Esophagus muscularis mucosa (tissue), 4 donors: ENCODE measurements around the gene RELCH. TPM values are rescaled to one million over a fixed set of nuclear protein-coding genes. Genes with fewer than 3 reads are reported as not detected.

Source experiments
- DNase-seq: peaks from one replicate; pipeline ENCODE4 v3.0.0-alpha.2; 2017; ENCODE audit errors: extremely low spot score
- H3K27ac ChIP-seq, 4 donors: fragments of 200-600 bp; sonication (generic); replicated peaks in 1 of 4; 1 replicate in 3 of 4; 2 replicates in 1 of 4; pipeline ENCODE4 v1.5.1; 2016 to 2019; ENCODE audit warnings: mild to moderate bottlenecking in 1 of 4
- H3K27me3 ChIP-seq, 4 donors: fragments of 200-600 bp; sonication (generic); one replicate each; pipeline versions ENCODE4 v1.5.1 to v1.6.0; 2016 to 2019
- H3K36me3 ChIP-seq, 4 donors: fragments of 200-600 bp; sonication (generic); one replicate each; pipeline ENCODE4 v1.5.1; 2016 to 2019
- H3K4me1 ChIP-seq, 4 donors: fragments of 200-600 bp; sonication (generic); one replicate each; pipeline ENCODE4 v1.5.1; 2016 to 2019
- H3K4me3 ChIP-seq, 4 donors: fragments of 200-600 bp; sonication (generic); 1 replicate in 2 of 4; 2 replicates in 2 of 4; pipeline ENCODE4 v1.5.1; 2016 to 2019; ENCODE audit warnings: mild to moderate bottlenecking in 4 of 4, moderate library complexity in 1 of 4
- H3K9me3 ChIP-seq, 4 donors: fragments of 200-600 bp; sonication (generic); 1 replicate in 3 of 4; 2 replicates in 1 of 4; pipeline ENCODE4 v1.5.1; 2016 to 2019
- CTCF ChIP-seq, 3 experiments: fragments of 200-600 bp in 2 of 3; fragments of 450-650 bp in 1 of 3; sonication (generic) in 2 of 3; IDR thresholded peaks; one replicate each; pipeline ENCODE4 v1.5.1; 2017 to 2019; ENCODE audit warnings: antibody characterized with exemption in 3 of 3, mild to moderate bottlenecking in 2 of 3, moderate library complexity in 1 of 3
- EP300 ChIP-seq: sonication (generic); formaldehyde crosslinking; IDR thresholded peaks from one replicate; pipeline ENCODE4 v1.6.1; 2017; ENCODE audit warnings: antibody characterized with exemption
- POLR2A ChIP-seq: fragments of 450-650 bp; IDR thresholded peaks from one replicate; pipeline ENCODE4 v1.6.1; 2017; ENCODE audit warnings: antibody characterized with exemption, moderate library complexity, mild to moderate bottlenecking, low read depth
- POLR2AphosphoS5 ChIP-seq, 2 donors: sonication (generic); formaldehyde crosslinking; IDR thresholded peaks; one replicate each; pipeline ENCODE4 v1.6.1; 2017; ENCODE audit warnings: antibody characterized with exemption in 2 of 2
- WGBS: methylation state at CpG from one replicate; pipeline ENCODE4 v1.1.5; 2018; 5-methylcytosine and 5-hydroxymethylcytosine counted together
- intact Hi-C: fragments of 100-400 bp; cut with DNase I; formaldehyde crosslinking; loops from one replicate; pipeline ENCODE4 v1.15.1; 2023
- total RNA-seq, 4 donors: library from RNA; depleted of rRNA; stranded (reverse); fragments of >200 nt; gene quantifications; one replicate each; pipeline versions ENCODE4 v1.1.0 to v1.2.1, GENCODE V29; 2016

RELCH gene
- total RNA-seq, 4 donors from 2014 or later: 15.9 to 17.9 (median 17.5) TPM

- Histone ChIP-seq H3K9me3 (no peaks in the 10 kb centered on the region), H3K4me3 (no peak overlapping the region), H3K27ac (no peak overlapping the region), H3K36me3 (peaks cover 2 to 69% (median 42%) of the 10 kb centered on the region in 4 donors), H3K4me1 (no peaks in the 10 kb centered on the region), H3K27me3 (no peaks in the 10 kb centered on the region)
- DNase-seq: no peak
- WGBS: 97% methylated on average over 3 of the region's 3 CpGs
- intact Hi-C loops: no loop called here
- no peak for TF ChIP-seq EP300
- TF ChIP-seq CTCF (IDR thresholded peaks at IDR 0.05): no peak
- no peak for TF ChIP-seq POLR2A
- TF ChIP-seq POLR2AphosphoS5 (IDR thresholded peaks at IDR 0.05): no peak
Observed at GRCh38 chr18:62300359-62300963, 113.4 kb downstream of the RELCH start.

DNA sequence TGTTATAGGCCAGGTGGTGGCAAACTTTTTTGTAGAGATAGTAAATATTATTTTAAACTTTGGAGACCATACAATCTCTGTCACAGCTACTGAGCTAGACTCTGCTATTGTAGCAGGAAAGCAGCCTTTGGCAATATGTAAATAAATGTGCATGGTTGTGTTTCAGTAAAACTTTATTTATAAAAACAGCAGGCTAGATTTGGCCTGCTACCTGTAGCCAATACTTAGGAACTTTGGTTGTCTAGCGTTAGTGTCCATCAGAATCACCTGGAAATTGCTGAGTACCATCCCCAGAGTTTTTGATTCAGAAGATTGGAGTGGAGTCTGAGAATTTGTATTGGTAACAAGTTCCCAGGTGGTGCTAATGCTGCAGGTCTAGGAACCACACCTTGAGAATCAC is 114.3 kb downstream of the RELCH start:
- H3K36me3 ChIP-seq: peaks cover 2 to 68% (median 42%) of the 10 kb centered on the region in 4 donors
- H3K9me3 ChIP-seq: no peaks in the 10 kb centered on the region
- DNase-seq: no peak
- no peak overlapping the region for H3K4me3 ChIP-seq
- no peaks in the 10 kb centered on the region for H3K4me1 ChIP-seq
- intact Hi-C loops: no loop called here
- no peak overlapping the region for H3K27ac ChIP-seq
- no peak for TF ChIP-seq POLR2A
- TF ChIP-seq POLR2AphosphoS5 (IDR thresholded peaks at IDR 0.05): no peak
- WGBS: 92% methylated on average over 1 of the region's 1 CpG
- H3K27me3 ChIP-seq: no peaks in the 10 kb centered on the region

- intact Hi-C loops: no loop called here
Observed at GRCh38 chr18:62312851-62313250, 125.8 kb downstream of the RELCH start.

DNA sequence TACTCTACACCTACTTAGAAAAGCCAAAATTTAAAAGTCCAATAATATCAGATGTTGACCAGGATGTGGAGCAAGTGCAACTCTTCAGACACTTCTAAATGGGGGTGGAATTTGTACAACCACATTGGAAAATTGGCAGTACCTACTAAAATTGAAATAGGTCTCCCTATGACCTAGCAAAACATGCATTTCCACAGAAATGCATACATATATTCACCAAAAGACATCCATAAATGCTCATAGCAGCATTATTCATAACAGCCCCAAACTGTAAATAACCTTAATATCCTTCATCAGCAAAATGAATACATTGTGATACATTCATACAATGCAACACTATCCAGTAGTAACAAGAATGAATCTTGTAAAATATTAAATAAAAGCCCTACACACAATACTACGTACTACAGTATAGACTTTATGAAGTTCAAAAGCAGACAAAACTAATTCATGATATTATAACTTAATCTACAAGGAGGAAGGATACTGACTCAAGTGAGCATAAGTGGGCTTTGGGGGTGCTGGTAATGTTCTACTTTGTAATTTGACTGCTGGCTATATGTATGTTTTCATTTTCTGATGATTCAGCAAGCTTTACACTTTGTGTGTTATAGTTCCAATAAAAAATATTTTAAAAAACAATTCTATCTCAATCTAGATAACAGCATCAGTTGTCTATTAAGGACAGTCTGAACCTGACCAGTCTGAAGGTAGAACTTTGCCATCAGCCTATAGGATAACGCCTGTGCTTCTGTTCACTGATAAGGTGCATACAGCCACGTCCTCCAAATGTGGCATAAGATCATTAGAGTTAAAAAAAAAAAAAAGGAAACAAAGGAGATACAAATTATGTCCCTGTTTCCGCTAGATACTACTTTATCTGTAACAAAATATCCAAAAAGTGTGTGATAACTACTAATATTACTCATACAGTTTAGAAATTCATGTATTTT is 131.4 kb downstream of the RELCH start:
- 66% methylated on average over 4 of the region's 4 CpGs for WGBS
- H3K9me3 ChIP-seq: no peaks in the 10 kb centered on the region
- no peaks in the 10 kb centered on the region for H3K4me1 ChIP-seq
- H3K27me3 ChIP-seq: peaks cover 0 to 6% (median 3%) of the 10 kb centered on the region in 4 donors
- no peak for DNase-seq
- TF ChIP-seq EP300 (no peak), POLR2A (no peak), CTCF (IDR thresholded peaks at IDR 0.05) (no peak), POLR2AphosphoS5 (IDR thresholded peaks at IDR 0.05) (no peak)
- no peak overlapping the region for H3K27ac ChIP-seq
- intact Hi-C loops: no loop called here
- H3K4me3 ChIP-seq: no peak overlapping the region
- no peaks in the 10 kb centered on the region for H3K36me3 ChIP-seq

More at GRCh38 chr18:62312851-62313250, 125.8 kb downstream of the RELCH start:
- Histone ChIP-seq H3K36me3 (peaks cover 6 to 22% (median 13%) of the 10 kb centered on the region in 4 donors), H3K27me3 (no peaks in the 10 kb centered on the region), H3K9me3 (no peaks in the 10 kb centered on the region), H3K4me3 (no peak overlapping the region), H3K4me1 (no peaks in the 10 kb centered on the region), H3K27ac (no peak overlapping the region)
- no peak for DNase-seq
- TF ChIP-seq EP300: no peak
- TF ChIP-seq POLR2AphosphoS5 (IDR thresholded peaks at IDR 0.05): no peak
- no peak for TF ChIP-seq POLR2A
- TF ChIP-seq CTCF (IDR thresholded peaks at IDR 0.05): no peak
- 95% methylated on average over 1 of the region's 1 CpG for WGBS

DNA sequence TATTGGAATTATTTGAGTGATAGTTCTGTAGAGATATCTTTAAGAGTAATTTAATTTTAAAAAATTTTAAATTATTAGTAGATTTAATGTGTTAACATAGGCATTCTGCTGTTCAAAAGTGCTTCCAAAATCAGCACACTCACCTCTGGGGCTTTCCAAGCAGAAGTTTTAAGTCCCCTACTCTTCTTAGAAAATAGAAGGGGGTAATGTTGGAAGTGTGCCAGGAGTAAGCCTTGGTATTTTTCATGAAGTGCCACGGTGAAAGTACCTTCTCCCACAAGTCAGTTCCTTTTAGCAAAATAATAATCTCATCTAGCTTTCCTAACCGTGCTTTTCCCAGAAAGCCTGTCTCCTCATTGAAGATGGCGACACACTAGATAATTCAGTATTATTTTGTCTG is 134.1 kb downstream of the RELCH start:
- no peak overlapping the region for H3K27ac ChIP-seq
- no peak overlapping the region for H3K4me3 ChIP-seq
- no peaks in the 10 kb centered on the region for H3K9me3 ChIP-seq
- intact Hi-C loops: no loop called here
- DNase-seq: no peak
- no peak for TF ChIP-seq POLR2AphosphoS5 (IDR thresholded peaks at IDR 0.05)
- no peak for TF ChIP-seq CTCF (IDR thresholded peaks at IDR 0.05)
- no peak for TF ChIP-seq POLR2A
- no peak for TF ChIP-seq EP300
- peaks cover 0 to 29% (median 16%) of the 10 kb centered on the region in 4 donors for H3K27me3 ChIP-seq
- peaks cover 9 to 19% (median 17%) of the 10 kb centered on the region in 4 donors for H3K4me1 ChIP-seq
- no peaks in the 10 kb centered on the region for H3K36me3 ChIP-seq
- WGBS: 54% methylated on average over 3 of the region's 3 CpGs
